Kidney (tissue), 14 donors: ENCODE results near the gene MINDY4B. TPM values are rescaled to one million over a fixed set of nuclear protein-coding genes. Genes with fewer than 3 reads are reported as not detected.

Source experiments
- DNase-seq, 5 donors: peaks; one replicate each; pipeline ENCODE4 v3.0.0-alpha.2; 2013 to 2020
- FAIRE-seq: peaks from 2 replicates; lab custom pipeline; 2012; peaks lifted over from hg19 to GRCh38; lab: Jason Lieb, UNC
- H3K27ac ChIP-seq, 2 donors: one replicate each; pipeline ENCODE4 v1.7.0; 2013; ENCODE audit warnings: low read depth in 2 of 2, low read length in 2 of 2, inconsistent platforms in 1 of 2
- H3K27me3 ChIP-seq: one replicate; pipeline ENCODE4 v1.7.1; 2013; ENCODE audit warnings: low read length, inconsistent platforms; ENCODE audit not compliant: control insufficient read depth, insufficient read depth
- H3K36me3 ChIP-seq, 3 donors: one replicate each; pipeline versions ENCODE4 v1.7.0 to v1.7.1; 2013; ENCODE audit warnings: low read length in 3 of 3, control low read depth in 1 of 3, inconsistent platforms in 1 of 3; ENCODE audit not compliant: insufficient read depth in 3 of 3, control insufficient read depth in 2 of 3
- H3K4me1 ChIP-seq, 3 donors: one replicate each; pipeline versions ENCODE4 v1.7.0 to v1.7.1; 2013; ENCODE audit warnings: low read length in 3 of 3, inconsistent platforms in 1 of 3, low read depth in 1 of 3; ENCODE audit not compliant: control insufficient read depth in 2 of 3, insufficient read depth in 2 of 3
- H3K4me3 ChIP-seq, 3 donors: one replicate each; pipeline versions ENCODE4 v1.7.0 to v1.8.1; 2013; ENCODE audit warnings: low read length in 3 of 3, control low read depth in 1 of 3, inconsistent platforms in 1 of 3
- H3K9ac ChIP-seq, 3 donors: one replicate each; pipeline versions ENCODE4 v1.7.0 to v1.7.1; 2013; ENCODE audit warnings: low read length in 3 of 3, control low read depth in 1 of 3, inconsistent platforms in 1 of 3
- H3K9me3 ChIP-seq, 3 donors: one replicate each; pipeline versions ENCODE4 v1.7.0 to v1.7.1; 2013; ENCODE audit warnings: low read length in 3 of 3, control low read depth in 1 of 3, inconsistent platforms in 1 of 3; ENCODE audit not compliant: control insufficient read depth in 2 of 3, insufficient read depth in 1 of 3
- intact Hi-C: fragments of 100-400 bp; cut with DNase I; formaldehyde crosslinking; loops from one replicate; pipeline ENCODE4 v1.11.1; 2022
- polyA plus RNA-seq: library from polyadenylated mRNA; stranded (reverse); fragments of 350-450 nt; fragmentation: Illumina TruSeq; extraction: RNeasy Lipid Tissue Mini Kit (QIAGEN cat#74804); gene quantifications from one replicate; pipeline ENCODE4 v1.2.3, GENCODE V29; 2014; ENCODE audit warnings: low read depth, low replicate concordance; ENCODE audit not compliant: insufficient read depth
- total RNA-seq: library from RNA; stranded (reverse); fragmentation: NEBNext Ultra II Directional; extraction: Animal tissue kit (Norgen Biotek cat#: 25700); gene quantifications from one replicate; pipeline ENCODE4 v1.2.1, GENCODE V29; 2021
- TF ChIP-seq, protein P1 (sequence below): IDR thresholded peaks from 3 replicates; pipeline ENCODE4 v1.5.1; 2012; ENCODE audit warnings: mild to moderate bottlenecking, moderate library complexity, borderline replicate concordance; ENCODE audit not compliant: insufficient read depth; ENCODE audit errors: extremely low read depth
- donor health status: control.
- donor health status: control.
- donor health status: control.
- donor health status: control.
- donor health status: control.
- donor health status: DM: yes; HTN: yes; CAD: no.
- donor health status: Normal renal cell carcinoma (clear cell type).

The MINDY4B gene
- total and polyA plus RNA-seq, 2 donors from 2014 or later = not detected

DNA sequence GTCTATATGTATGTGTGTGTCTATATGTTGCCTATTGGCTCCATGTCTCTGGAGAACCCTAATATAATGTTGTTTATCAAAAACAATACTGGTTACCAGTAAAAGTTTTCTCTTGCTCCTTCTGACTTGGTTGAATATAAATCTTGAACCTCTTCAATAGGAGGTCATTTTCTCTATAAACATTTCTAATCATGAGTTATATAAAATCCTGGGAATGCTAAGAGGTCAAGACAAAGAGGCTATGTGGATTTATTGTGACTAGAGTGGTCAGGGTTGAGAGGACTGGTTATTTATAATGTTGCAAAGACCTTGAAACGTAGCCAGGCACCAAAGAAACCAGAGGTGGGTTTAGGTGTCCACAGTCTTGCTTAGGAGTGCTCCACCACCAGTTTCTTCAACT, 1.2 kb upstream of the MINDY4B start:
- DNase-seq (peak in 3 of 5 donors; percentile 16 to 68 (median 51)), FAIRE-seq (no peak)
- H3K4me3 ChIP-seq = no peak overlapping the region
- TF ChIP-seq, protein P1, sequence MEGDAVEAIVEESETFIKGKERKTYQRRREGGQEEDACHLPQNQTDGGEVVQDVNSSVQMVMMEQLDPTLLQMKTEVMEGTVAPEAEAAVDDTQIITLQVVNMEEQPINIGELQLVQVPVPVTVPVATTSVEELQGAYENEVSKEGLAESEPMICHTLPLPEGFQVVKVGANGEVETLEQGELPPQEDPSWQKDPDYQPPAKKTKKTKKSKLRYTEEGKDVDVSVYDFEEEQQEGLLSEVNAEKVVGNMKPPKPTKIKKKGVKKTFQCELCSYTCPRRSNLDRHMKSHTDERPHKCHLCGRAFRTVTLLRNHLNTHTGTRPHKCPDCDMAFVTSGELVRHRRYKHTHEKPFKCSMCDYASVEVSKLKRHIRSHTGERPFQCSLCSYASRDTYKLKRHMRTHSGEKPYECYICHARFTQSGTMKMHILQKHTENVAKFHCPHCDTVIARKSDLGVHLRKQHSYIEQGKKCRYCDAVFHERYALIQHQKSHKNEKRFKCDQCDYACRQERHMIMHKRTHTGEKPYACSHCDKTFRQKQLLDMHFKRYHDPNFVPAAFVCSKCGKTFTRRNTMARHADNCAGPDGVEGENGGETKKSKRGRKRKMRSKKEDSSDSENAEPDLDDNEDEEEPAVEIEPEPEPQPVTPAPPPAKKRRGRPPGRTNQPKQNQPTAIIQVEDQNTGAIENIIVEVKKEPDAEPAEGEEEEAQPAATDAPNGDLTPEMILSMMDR = no peak
- H3K9me3 ChIP-seq = no peaks in the 10 kb centered on the region
- no peak overlapping the region for H3K9ac ChIP-seq
- no peaks in the 10 kb centered on the region for H3K36me3 ChIP-seq
- intact Hi-C loops = no loop called here
- H3K27me3 ChIP-seq = no peaks in the 10 kb centered on the region
- H3K4me1 ChIP-seq = no peaks in the 10 kb centered on the region
- H3K27ac ChIP-seq = no peak overlapping the region

DNA sequence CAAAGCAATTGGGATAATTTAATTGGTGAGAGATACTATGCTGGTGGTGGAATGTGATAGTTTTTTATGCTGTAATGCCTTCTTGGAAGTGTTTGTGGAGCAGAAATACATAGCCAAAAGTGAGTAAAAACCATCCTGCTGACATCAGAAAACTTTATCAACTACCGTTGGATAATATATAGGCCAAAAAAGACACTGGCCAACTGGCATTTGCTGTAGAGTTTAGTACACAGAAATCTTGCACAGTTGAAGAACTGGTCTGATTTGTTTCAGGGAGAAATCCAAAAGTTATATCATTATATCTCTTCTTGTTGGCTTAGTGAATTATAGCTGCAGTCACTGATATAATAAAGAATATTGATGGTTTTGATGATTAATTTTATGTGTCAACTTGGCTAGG, 507 bp upstream of the MINDY4B start:
- H3K27ac ChIP-seq = no peak overlapping the region
- H3K4me1 ChIP-seq = no peaks in the 10 kb centered on the region
- TF ChIP-seq, protein P1 = no peak
- intact Hi-C loops = no loop called here
- no peak overlapping the region for H3K4me3 ChIP-seq
- no peaks in the 10 kb centered on the region for H3K36me3 ChIP-seq
- no peaks in the 10 kb centered on the region for H3K27me3 ChIP-seq
- H3K9ac ChIP-seq = no peak overlapping the region
- FAIRE-seq = no peak
- no peak for DNase-seq
- H3K9me3 ChIP-seq = no peaks in the 10 kb centered on the region

DNA sequence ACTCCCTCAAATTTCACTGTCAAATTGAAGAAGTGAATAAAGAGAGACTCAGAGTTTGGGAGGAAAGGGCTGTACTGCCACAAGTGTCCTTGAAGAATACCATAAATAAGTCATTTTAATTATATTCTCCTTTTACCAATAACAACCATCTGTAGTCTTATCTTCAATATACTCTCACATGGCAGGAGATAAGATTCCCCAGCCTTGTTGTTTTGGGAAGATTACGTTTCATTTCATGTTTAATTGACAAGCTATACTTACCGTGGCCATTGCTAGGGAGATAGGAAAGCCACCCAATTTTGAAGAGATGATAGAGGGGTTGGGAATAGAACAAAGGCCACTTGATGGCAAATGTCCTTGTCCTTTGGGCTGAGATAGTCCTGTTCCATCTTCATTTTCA, 2.3 kb downstream of the MINDY4B start:
- intact Hi-C loops = no loop called here

More for the DNA sequence above, 2.3 kb downstream of the MINDY4B start:
- no peaks in the 10 kb centered on the region for H3K27me3 ChIP-seq
- no peaks in the 10 kb centered on the region for H3K36me3 ChIP-seq
- TF ChIP-seq, protein P1 = no peak
- H3K9me3 ChIP-seq = no peaks in the 10 kb centered on the region
- no peak overlapping the region for H3K27ac ChIP-seq
- H3K9ac ChIP-seq = no peak overlapping the region
- H3K4me1 ChIP-seq = no peaks in the 10 kb centered on the region
- FAIRE-seq (no peak), DNase-seq (no peak)
- no peak overlapping the region for H3K4me3 ChIP-seq
